Sigmoid colon (tissue), 7 donors: Measurements from ENCODE around the gene DGKQ. TPM values are rescaled to one million over a fixed set of nuclear protein-coding genes. Genes with fewer than 3 reads are reported as not detected.

ENCODE experiments used
- DNase-seq: peaks from one replicate; pipeline ENCODE4 v3.0.0-alpha.2; 2019
- H3K27ac ChIP-seq, 4 donors: fragments of 200-600 bp; sonication (generic); one replicate each; pipeline ENCODE4 v1.5.1; 2016 to 2019; ENCODE audit warnings: mild to moderate bottlenecking in 1 of 4
- H3K27me3 ChIP-seq, 3 donors: fragments of 200-600 bp; sonication (generic); one replicate each; pipeline ENCODE4 v1.5.1; 2019; ENCODE audit warnings: mild to moderate bottlenecking in 1 of 3
- H3K36me3 ChIP-seq, 4 donors: fragments of 200-600 bp; sonication (generic); one replicate each; pipeline ENCODE4 v1.5.1; 2016 to 2019
- H3K4me1 ChIP-seq, 4 donors: fragments of 200-600 bp; sonication (generic); one replicate each; pipeline ENCODE4 v1.5.1; 2017 to 2019
- H3K4me3 ChIP-seq, 4 donors: fragments of 200-600 bp; sonication (generic); one replicate each; pipeline ENCODE4 v1.5.1; 2017 to 2019; ENCODE audit warnings: mild to moderate bottlenecking in 2 of 4, moderate library complexity in 1 of 4
- H3K9me3 ChIP-seq, 4 donors: fragments of 200-600 bp in 3 of 4; sonication (generic) in 3 of 4; one replicate each; pipeline versions ENCODE4 v1.5.1 to v1.6.1; 2013 to 2019
- EP300 ChIP-seq, 4 donors: sonication (generic); formaldehyde crosslinking; IDR thresholded peaks; one replicate each; pipeline ENCODE4 v1.6.1; 2017; ENCODE audit warnings: antibody characterized with exemption in 4 of 4
- POLR2A ChIP-seq, 2 donors: fragments of 450-650 bp; IDR thresholded peaks; one replicate each; pipeline ENCODE4 v1.6.1; 2016; ENCODE audit warnings: antibody characterized with exemption in 2 of 2, mild to moderate bottlenecking in 2 of 2, moderate library complexity in 2 of 2
- POLR2AphosphoS5 ChIP-seq, 4 donors: sonication (generic); formaldehyde crosslinking; IDR thresholded peaks; one replicate each; pipeline ENCODE4 v1.6.1; 2017; ENCODE audit warnings: antibody characterized with exemption in 4 of 4
- WGBS, 2 donors: extraction: QIAGEN DNeasy Blood & Tissue Kit; methylation state at CpG; one replicate each; pipeline ENCODE4 v1.1.7; 2013; 5-methylcytosine and 5-hydroxymethylcytosine counted together
- intact Hi-C: fragments of 100-400 bp; cut with DNase I; formaldehyde crosslinking; loops from one replicate; pipeline ENCODE4 v1.15.1; 2023
- polyA plus RNA-seq, 3 donors: library from polyadenylated mRNA; stranded (reverse); fragments of 200-250 nt; gene quantifications; one replicate each; pipeline ENCODE4 v1.2.3, GENCODE V29; 2013
- total RNA-seq, 4 donors: library from RNA; depleted of rRNA; stranded (reverse); fragments of >200 nt; gene quantifications; one replicate each; pipeline ENCODE4 v1.1.0, GENCODE V29; 2016
- TF ChIP-seq, protein P1 (sequence below), 4 experiments: fragments of 450-650 bp in 3 of 4; fragments of 200-600 bp in 1 of 4; IDR thresholded peaks; one replicate each; pipeline ENCODE4 v1.5.1; 2016 to 2019; ENCODE audit warnings: antibody characterized with exemption in 4 of 4, mild to moderate bottlenecking in 3 of 4, moderate library complexity in 2 of 4
- donor health status: healthy with polysubstance abuse.
- donor health status: Bipolar disorder and iron deficiency.
- donor health status: healthy.

Gene DGKQ
- total and polyA plus RNA-seq, 7 donors = 3.5 to 26.2 (median 8.9) TPM

DNA sequence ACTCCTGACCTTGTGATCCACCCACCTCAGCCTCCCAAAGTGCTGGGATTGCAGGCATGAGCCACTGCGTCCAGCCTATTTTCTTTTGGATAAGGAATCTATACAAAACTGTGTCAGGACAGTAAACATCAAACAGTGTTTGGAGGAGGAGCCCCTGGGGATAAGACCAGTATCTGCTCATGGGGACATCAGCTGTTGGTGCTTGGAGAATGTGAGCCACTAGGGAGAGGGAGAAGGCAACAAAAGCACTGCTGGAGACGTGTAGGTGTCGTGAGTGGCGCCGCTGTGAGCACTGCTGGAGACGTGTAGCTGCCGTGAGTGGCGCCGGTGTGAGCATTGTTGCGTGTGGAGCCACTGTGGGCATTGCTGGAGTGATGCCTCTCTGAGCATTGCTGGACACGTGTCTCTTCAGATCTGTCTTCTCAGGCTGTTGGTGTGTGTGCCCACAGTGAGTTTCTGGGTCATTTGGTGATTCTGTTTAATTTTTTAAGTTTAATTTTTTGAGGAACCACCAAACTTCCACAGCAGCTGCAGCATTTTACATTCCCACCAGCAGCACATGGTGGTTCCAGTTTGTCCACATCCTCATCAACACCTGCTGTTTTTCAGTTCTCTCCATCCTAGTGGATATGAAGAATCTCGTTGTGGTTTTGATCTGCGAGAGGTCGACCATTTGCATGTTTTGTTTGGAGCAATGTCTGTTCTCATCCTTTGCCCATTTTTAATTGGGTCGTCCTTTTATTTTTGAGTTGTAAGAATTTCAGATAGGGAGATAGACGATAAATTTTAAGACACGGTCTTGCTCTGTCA lies 19.0 kb downstream of the DGKQ start:
- intact Hi-C loops = no loop called here
- H3K4me3 ChIP-seq = no peak overlapping the region
- H3K4me1 ChIP-seq = no peaks in the 10 kb centered on the region
- no peaks in the 10 kb centered on the region for H3K9me3 ChIP-seq
- 93 to 94% methylated on average over 17 of the region's 17 CpGs for WGBS, 2 donors
- no peaks in the 10 kb centered on the region for H3K27me3 ChIP-seq
- H3K36me3 ChIP-seq = peaks cover 0 to 58% (median 17%) of the 10 kb centered on the region in 4 donors
- DNase-seq = no peak
- no peak overlapping the region for H3K27ac ChIP-seq
- no peak for TF ChIP-seq EP300 (IDR thresholded peaks at IDR 0.05)
- no peak for TF ChIP-seq POLR2AphosphoS5 (IDR thresholded peaks at IDR 0.05)
- TF ChIP-seq, protein P1, sequence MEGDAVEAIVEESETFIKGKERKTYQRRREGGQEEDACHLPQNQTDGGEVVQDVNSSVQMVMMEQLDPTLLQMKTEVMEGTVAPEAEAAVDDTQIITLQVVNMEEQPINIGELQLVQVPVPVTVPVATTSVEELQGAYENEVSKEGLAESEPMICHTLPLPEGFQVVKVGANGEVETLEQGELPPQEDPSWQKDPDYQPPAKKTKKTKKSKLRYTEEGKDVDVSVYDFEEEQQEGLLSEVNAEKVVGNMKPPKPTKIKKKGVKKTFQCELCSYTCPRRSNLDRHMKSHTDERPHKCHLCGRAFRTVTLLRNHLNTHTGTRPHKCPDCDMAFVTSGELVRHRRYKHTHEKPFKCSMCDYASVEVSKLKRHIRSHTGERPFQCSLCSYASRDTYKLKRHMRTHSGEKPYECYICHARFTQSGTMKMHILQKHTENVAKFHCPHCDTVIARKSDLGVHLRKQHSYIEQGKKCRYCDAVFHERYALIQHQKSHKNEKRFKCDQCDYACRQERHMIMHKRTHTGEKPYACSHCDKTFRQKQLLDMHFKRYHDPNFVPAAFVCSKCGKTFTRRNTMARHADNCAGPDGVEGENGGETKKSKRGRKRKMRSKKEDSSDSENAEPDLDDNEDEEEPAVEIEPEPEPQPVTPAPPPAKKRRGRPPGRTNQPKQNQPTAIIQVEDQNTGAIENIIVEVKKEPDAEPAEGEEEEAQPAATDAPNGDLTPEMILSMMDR (IDR thresholded peaks at IDR 0.05) = no peak
- no peak for TF ChIP-seq POLR2A (IDR thresholded peaks at IDR 0.05)

DNA sequence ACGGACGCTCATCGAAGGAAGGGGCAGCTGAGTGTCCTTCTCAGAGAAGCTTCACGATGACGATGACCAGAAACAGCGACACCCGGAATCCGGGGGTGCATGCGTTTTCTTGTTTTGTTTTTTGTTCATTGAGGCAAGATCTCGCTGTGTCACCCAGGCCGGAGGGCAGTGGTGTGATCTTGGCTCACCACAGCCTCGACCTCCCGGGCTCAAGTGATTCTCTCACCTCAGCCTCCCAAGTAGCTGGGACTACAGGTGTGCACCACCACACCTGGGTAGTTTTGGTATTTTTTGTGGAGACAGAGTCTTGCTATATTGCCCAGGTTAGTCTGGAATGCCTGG lies 19.8 kb downstream of the DGKQ start:
- Histone ChIP-seq H3K4me1 (no peaks in the 10 kb centered on the region), H3K4me3 (no peak overlapping the region), H3K36me3 (peaks cover 0 to 56% (median 17%) of the 10 kb centered on the region in 4 donors), H3K9me3 (no peaks in the 10 kb centered on the region), H3K27ac (no peak overlapping the region), H3K27me3 (no peaks in the 10 kb centered on the region)
- intact Hi-C loops = no loop called here
- WGBS, 2 donors = 97 to 98% methylated on average over 13 of the region's 13 CpGs
- DNase-seq = no peak
- TF ChIP-seq EP300 (IDR thresholded peaks at IDR 0.05) = no peak
- TF ChIP-seq POLR2AphosphoS5 (IDR thresholded peaks at IDR 0.05) = no peak
- TF ChIP-seq, protein P1 (IDR thresholded peaks at IDR 0.05) = no peak

DNA sequence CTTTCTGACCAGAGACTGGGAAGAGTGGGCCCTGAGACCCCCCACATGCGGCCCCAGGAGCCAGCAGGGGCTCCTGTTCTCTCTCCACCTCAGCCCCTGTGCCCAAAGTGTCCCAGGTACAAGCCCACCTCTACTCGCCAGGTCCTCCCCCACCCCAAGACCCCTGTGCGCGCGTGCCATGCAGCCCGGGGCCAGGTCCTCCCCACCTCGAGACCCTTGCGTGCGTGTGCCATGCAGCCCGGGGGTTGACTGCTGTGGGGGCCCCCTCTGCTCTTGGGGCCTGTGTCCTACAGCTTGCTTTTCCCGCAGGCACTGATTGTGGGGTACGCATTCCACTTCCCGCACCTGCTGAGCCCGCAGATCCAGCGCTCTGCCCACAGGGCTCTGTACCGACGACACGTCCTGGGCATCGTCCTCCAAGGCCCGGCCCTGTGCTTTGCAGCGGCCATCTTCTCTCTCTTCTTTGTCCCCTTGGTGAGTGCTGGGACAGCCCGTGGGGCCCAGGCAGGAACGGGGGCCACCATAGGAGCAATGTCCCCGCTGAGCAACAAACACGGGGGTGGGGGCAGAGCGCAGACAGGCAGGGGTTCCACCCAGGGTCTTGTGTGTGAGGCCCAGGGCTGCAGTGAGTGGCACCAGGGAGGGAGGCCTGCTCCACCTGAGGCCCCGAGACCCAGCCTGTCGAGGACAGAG lies 20.3 kb downstream of the DGKQ start:
- Histone ChIP-seq H3K27me3 (no peaks in the 10 kb centered on the region), H3K36me3 (peaks cover 0 to 51% (median 15%) of the 10 kb centered on the region in 4 donors), H3K27ac (no peak overlapping the region), H3K9me3 (no peaks in the 10 kb centered on the region), H3K4me3 (no peak overlapping the region), H3K4me1 (no peaks in the 10 kb centered on the region)
- 95% methylated on average over 28 of the region's 28 CpGs for WGBS, 2 donors
- intact Hi-C loops = no loop called here
- TF ChIP-seq POLR2A (IDR thresholded peaks at IDR 0.05) = no peak
- DNase-seq = no peak

DNA sequence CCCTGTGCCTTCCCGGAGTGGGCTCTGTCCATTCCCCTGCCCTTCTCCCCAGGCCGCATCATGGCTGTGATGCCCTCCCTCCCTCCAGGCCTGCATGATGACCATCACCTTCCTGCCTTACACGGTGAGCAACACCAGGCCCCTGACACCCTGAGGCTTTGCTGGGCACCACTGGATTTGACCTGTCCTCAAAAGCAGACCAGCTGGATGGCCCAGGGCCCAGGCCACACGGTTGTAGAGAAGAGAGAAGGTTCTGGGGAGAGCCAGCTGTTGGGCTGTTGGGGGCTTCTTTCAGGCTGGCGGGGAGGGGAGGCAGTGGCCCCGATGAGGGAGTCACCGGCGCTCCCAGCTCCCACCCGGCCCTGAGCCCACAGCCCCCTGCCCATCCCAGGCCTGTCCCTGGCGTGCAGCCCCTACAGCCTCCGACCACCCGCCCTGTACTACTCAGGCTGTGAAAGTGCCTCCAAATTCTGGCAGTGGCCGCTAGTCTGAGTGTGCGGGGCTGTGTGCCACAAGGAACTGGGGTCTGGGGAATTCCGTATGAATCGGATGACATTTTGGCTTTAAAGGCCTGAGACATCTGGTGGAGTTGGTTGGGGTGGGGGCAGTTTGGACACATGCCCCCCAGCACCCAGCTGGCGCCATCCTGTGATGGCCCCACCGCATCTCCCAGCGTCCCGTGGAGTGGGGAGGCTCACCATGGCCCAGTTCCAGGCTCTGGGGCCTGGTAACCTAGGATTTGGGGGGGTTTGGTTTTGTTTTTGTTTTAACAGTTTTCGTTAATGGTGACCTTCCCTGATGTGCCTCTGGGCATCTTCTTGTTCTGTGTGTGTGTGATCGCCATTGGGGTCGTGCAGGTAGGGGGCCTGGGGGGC lies 21.5 kb downstream of the DGKQ start:
- no peaks in the 10 kb centered on the region for H3K9me3 ChIP-seq
- H3K4me3 ChIP-seq = no peak overlapping the region
- DNase-seq = peak; percentile 61
- H3K27ac ChIP-seq = no peak overlapping the region
- intact Hi-C loops = no loop called here
- TF ChIP-seq POLR2AphosphoS5 (IDR thresholded peaks at IDR 0.05) (no peak), POLR2A (IDR thresholded peaks at IDR 0.05) (no peak), EP300 (IDR thresholded peaks at IDR 0.05) (no peak)
- TF ChIP-seq, protein P1 (IDR thresholded peaks at IDR 0.05) = no peak
- WGBS, 2 donors = 90 to 91% methylated on average over 23 of the region's 23 CpGs
- H3K4me1 ChIP-seq = peaks cover 0 to 3% (median 1%) of the 10 kb centered on the region in 4 donors
- peaks cover 0 to 42% (median 11%) of the 10 kb centered on the region in 4 donors for H3K36me3 ChIP-seq
- no peaks in the 10 kb centered on the region for H3K27me3 ChIP-seq

DNA sequence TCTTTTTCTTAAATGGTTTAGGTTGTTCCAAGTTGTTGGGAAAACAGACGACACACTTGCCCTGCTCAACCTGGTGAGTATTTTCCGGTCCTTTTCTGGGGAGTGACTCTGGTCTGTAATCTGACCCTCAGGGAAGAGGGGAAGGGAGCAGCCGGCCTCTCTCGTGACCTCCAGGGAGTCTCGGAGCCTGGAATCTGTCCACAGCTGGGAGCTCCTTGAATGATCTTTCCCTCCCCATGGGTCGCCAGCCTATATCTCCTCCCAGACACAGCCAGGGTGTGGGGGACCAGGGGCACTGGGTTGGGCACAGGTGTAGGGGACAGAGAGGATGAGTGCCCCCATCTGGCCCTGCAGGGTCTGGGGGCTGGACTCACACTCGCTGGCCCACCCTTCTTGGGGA lies 22.2 kb downstream of the DGKQ start:
- TF ChIP-seq EP300 (IDR thresholded peaks at IDR 0.05) = no peak
- no peak for TF ChIP-seq POLR2AphosphoS5 (IDR thresholded peaks at IDR 0.05)
- TF ChIP-seq POLR2A (IDR thresholded peaks at IDR 0.05) = no peak
- TF ChIP-seq, protein P1 (IDR thresholded peaks at IDR 0.05) = no peak
- H3K4me1 ChIP-seq = peaks cover 0 to 8% (median 3%) of the 10 kb centered on the region in 4 donors
- H3K4me3 ChIP-seq = no peak overlapping the region
- H3K27me3 ChIP-seq = no peaks in the 10 kb centered on the region
- no peak for DNase-seq
- H3K9me3 ChIP-seq = no peaks in the 10 kb centered on the region
- intact Hi-C loops = no loop called here
- no peak overlapping the region for H3K27ac ChIP-seq
- 88 to 90% methylated on average over 7 of the region's 7 CpGs for WGBS, 2 donors
- peaks cover 0 to 42% (median 11%) of the 10 kb centered on the region in 4 donors for H3K36me3 ChIP-seq
